Measurements from ENCODE around the gene CCL25.
A peak's percentile ranks its signal among the peaks of the same experiment; 100 is the strongest.
"Not testable (repeated sequence)": the region's sequence is repeated elsewhere in the genome, so short reads cannot be mapped to it uniquely, and the experiment has no call there.

Gene CCL25

GRCh38 chr19:8101311-8101710 lies 48.8 kb downstream of the CCL25 start:
- TF ChIP-seq, protein P1, sequence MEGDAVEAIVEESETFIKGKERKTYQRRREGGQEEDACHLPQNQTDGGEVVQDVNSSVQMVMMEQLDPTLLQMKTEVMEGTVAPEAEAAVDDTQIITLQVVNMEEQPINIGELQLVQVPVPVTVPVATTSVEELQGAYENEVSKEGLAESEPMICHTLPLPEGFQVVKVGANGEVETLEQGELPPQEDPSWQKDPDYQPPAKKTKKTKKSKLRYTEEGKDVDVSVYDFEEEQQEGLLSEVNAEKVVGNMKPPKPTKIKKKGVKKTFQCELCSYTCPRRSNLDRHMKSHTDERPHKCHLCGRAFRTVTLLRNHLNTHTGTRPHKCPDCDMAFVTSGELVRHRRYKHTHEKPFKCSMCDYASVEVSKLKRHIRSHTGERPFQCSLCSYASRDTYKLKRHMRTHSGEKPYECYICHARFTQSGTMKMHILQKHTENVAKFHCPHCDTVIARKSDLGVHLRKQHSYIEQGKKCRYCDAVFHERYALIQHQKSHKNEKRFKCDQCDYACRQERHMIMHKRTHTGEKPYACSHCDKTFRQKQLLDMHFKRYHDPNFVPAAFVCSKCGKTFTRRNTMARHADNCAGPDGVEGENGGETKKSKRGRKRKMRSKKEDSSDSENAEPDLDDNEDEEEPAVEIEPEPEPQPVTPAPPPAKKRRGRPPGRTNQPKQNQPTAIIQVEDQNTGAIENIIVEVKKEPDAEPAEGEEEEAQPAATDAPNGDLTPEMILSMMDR (IDR thresholded peaks at IDR 0.05; ENCODE audit: borderline replicate concordance, control extremely low read depth, extremely low read depth, insufficient read depth, missing control alignments): no peak
- in situ Hi-C loops (cut with MboI; ENCODE audit: low sequenced_read_pairs, unreplicated experiment): no loop called here
- DNase-seq (ENCODE audit: low spot score): no peak

- DNase-seq (ENCODE audit: low spot score); in situ Hi-C loops (cut with MboI; ENCODE audit: low sequenced_read_pairs, unreplicated experiment): not testable (repeated sequence)
These were observed 49.4 kb downstream of the CCL25 start for GRCh38 chr19:8101910-8102309.

DNA sequence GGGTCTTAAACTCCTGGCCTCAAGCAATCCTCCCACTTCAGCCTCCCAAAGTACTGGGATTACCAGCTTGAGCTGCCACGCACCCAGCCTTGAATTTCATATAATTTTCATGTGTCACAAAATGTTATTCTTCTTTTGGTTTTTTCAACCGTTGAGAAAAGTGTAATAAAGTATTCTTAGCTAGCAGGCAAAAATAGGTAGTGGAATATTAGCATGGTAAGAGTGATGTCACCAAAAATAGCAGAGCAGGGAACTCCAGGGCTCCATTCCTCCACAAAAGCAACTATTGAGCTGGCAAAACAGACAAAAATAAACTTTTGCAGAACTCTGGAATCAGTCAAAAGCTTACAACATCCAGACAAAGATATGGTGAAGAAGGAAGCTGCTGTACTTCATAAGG lies 52.9 kb downstream of the CCL25 start:
- in situ Hi-C loops (cut with MboI; ENCODE audit: low sequenced_read_pairs, unreplicated experiment): no loop called here
- TF ChIP-seq, protein P1 (IDR thresholded peaks at IDR 0.05; ENCODE audit: borderline replicate concordance, control extremely low read depth, extremely low read depth, insufficient read depth, missing control alignments): no peak
- DNase-seq (ENCODE audit: low spot score): no peak

- TF ChIP-seq, protein P1 (IDR thresholded peaks at IDR 0.05; ENCODE audit: borderline replicate concordance, control extremely low read depth, extremely low read depth, insufficient read depth, missing control alignments): no peak
- in situ Hi-C loops (cut with MboI; ENCODE audit: low sequenced_read_pairs, unreplicated experiment): no loop called here
- DNase-seq (ENCODE audit: low spot score): no peak
These were observed 54.8 kb downstream of the CCL25 start for GRCh38 chr19:8107301-8107903.

DNA sequence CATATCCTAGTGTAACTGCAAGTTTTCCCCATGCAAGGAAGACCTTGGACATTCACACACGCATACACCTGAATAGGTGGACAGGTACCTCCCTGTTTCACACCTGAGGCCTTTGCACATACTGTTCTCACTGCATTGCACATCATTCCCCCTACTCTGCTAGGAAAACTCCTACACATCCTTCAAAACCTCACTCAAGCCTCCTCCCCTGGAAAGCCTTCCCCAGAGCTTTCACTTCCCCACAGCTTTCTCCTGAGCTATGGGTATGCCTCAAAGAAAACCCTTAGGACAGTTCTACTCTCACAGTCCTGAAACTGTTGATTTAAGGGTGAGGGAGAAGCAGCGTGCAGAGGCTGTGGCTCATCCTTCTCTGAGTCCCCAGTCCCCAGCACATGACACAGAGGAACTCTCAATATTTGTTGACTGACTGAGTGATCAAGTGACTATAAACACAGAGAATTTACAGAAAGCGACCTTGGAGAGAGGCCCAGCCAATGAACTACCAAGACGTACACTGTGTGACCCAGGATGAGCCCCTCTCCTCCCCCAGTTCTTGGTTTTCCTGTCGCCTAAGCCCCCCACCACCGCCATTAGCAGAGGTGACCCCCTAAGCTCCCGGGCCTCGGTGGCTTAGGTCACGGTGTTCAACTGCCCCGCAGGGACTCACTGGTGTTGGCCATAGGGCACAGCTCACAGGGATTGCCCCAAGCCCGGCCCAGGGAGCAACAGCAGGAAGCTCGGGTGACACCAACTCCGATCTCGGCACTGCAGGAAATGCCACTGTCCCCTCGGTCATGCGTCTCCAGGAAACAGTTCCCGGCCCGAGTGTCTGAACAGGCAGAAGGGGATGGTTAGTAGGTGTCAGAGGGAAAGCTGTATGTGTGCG lies 56.2 kb downstream of the CCL25 start:
- TF ChIP-seq, protein P1 (IDR thresholded peaks at IDR 0.05; ENCODE audit: borderline replicate concordance, control extremely low read depth, extremely low read depth, insufficient read depth, missing control alignments): no peak
- DNase-seq (ENCODE audit: low spot score): peak; percentile 26
- in situ Hi-C loops (cut with MboI; ENCODE audit: low sequenced_read_pairs, unreplicated experiment): no loop called here

- no peak for DNase-seq (ENCODE audit: low spot score)
- in situ Hi-C loops (cut with MboI; ENCODE audit: low sequenced_read_pairs, unreplicated experiment): no loop called here
- TF ChIP-seq, protein P1 (IDR thresholded peaks at IDR 0.05; ENCODE audit: borderline replicate concordance, control extremely low read depth, extremely low read depth, insufficient read depth, missing control alignments): no peak
These were observed 56.9 kb downstream of the CCL25 start for GRCh38 chr19:8109455-8109854.

Data from GM13976 (cell line).